HL-60 (cell line): ENCODE measurements around the gene RBM6.

Experiments used
- POLR2AphosphoS5 ChIP-seq: IDR thresholded peaks from 2 replicates; pipeline ENCODE4 v1.6.1; 2012; ENCODE audit warnings: low read depth
- REST ChIP-seq: IDR thresholded peaks from 2 replicates; pipeline ENCODE4 v1.6.1; 2012; ENCODE audit warnings: low read depth; ENCODE audit not compliant: insufficient replicate concordance
- TF ChIP-seq, protein P1 (sequence below): IDR thresholded peaks from one replicate; pipeline ENCODE4 v1.5.1; 2011; ENCODE audit warnings: low read length, control low read depth, inconsistent platforms; ENCODE audit not compliant: insufficient read depth

GRCh38 chr3:49992326-49992725 lies 52.4 kb downstream of the RBM6 start:
- no peak for TF ChIP-seq REST
- TF ChIP-seq, protein P1, sequence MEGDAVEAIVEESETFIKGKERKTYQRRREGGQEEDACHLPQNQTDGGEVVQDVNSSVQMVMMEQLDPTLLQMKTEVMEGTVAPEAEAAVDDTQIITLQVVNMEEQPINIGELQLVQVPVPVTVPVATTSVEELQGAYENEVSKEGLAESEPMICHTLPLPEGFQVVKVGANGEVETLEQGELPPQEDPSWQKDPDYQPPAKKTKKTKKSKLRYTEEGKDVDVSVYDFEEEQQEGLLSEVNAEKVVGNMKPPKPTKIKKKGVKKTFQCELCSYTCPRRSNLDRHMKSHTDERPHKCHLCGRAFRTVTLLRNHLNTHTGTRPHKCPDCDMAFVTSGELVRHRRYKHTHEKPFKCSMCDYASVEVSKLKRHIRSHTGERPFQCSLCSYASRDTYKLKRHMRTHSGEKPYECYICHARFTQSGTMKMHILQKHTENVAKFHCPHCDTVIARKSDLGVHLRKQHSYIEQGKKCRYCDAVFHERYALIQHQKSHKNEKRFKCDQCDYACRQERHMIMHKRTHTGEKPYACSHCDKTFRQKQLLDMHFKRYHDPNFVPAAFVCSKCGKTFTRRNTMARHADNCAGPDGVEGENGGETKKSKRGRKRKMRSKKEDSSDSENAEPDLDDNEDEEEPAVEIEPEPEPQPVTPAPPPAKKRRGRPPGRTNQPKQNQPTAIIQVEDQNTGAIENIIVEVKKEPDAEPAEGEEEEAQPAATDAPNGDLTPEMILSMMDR: no peak
- TF ChIP-seq POLR2AphosphoS5: no peak
